Colonic mucosa (tissue), 4 donors: ENCODE measurements around the gene FHL2. TPM values are rescaled to one million over a fixed set of nuclear protein-coding genes. Genes with fewer than 3 reads are reported as not detected.

ENCODE experiments used
- DNase-seq: peaks from one replicate; pipeline ENCODE4 v3.0.0-alpha.2; 2020
- H3K27ac ChIP-seq: fragments of 200-600 bp; one replicate; pipeline ENCODE4 v1.8.0; 2021
- H3K27me3 ChIP-seq: fragments of 200-600 bp; one replicate; pipeline ENCODE4 v1.8.0; 2021
- H3K36me3 ChIP-seq: fragments of 200-600 bp; one replicate; pipeline ENCODE4 v1.8.0; 2021
- H3K4me1 ChIP-seq: fragments of 200-600 bp; one replicate; pipeline ENCODE4 v1.8.0; 2021; ENCODE audit warnings: mild to moderate bottlenecking
- H3K4me3 ChIP-seq: fragments of 200-600 bp; one replicate; pipeline ENCODE4 v1.8.0; 2021
- H3K9ac ChIP-seq, 2 donors: one replicate each; pipeline ENCODE4 v1.7.0; 2013; ENCODE audit warnings: control low read depth in 2 of 2, low read depth in 2 of 2, low read length in 2 of 2
- H3K9me3 ChIP-seq: fragments of 200-600 bp; one replicate; pipeline ENCODE4 v1.8.0; 2021
- intact Hi-C: fragments of 100-400 bp; cut with DNase I; formaldehyde crosslinking; loops from one replicate; pipeline ENCODE4 v1.14.1; 2022
- total RNA-seq, 2 donors: library from RNA; stranded (reverse); fragmentation: NEBNext Ultra II Directional in 1 of 2; extraction: Animal tissue kit (Norgen Biotek cat#: 25700) in 1 of 2; gene quantifications; one replicate each; pipeline ENCODE4 v1.2.1, GENCODE V29; 2021
- TF ChIP-seq, protein P1 (sequence below): fragments of 200-600 bp; IDR thresholded peaks from one replicate; pipeline ENCODE4 v1.8.0; 2022; ENCODE audit warnings: antibody characterized with exemption, mild to moderate bottlenecking
- donor health status: healthy.
- donor health status: DM: no; HTN: no; CAD: no.
- donor health status: DM: no; HTN: no; CAD: no.

FHL2 gene
- total RNA-seq, 2 donors from 2014 or later = 103 to 212 TPM

DNA sequence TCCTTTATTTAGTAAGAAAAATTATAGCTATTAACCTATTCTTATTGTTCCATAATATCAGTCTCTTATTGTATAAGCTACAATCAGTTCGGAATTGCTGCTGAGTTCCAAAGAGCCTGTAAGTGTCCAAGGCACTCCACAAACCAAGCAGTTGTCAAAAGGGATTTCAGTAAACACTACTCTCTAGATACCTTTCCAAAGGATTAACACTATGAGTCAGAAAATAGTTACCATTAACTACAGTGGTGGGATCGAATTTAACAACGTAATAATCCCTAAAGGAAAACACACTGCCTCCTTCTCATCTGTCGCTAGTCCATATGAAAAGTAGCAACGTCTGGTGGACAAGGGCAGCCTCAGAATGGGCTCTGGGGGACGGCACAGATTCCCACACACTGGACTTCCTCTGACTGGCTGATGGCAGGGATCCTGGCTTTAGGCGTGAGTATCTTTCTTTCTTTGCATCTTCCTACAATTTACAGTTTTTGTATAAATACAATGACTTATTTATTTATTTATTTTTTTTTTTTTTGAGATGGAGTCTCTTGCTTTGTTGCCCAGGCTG lies 78.1 kb downstream of the FHL2 start:
- H3K9me3 ChIP-seq = no peaks in the 10 kb centered on the region
- H3K27me3 ChIP-seq = no peaks in the 10 kb centered on the region
- TF ChIP-seq, protein P1, sequence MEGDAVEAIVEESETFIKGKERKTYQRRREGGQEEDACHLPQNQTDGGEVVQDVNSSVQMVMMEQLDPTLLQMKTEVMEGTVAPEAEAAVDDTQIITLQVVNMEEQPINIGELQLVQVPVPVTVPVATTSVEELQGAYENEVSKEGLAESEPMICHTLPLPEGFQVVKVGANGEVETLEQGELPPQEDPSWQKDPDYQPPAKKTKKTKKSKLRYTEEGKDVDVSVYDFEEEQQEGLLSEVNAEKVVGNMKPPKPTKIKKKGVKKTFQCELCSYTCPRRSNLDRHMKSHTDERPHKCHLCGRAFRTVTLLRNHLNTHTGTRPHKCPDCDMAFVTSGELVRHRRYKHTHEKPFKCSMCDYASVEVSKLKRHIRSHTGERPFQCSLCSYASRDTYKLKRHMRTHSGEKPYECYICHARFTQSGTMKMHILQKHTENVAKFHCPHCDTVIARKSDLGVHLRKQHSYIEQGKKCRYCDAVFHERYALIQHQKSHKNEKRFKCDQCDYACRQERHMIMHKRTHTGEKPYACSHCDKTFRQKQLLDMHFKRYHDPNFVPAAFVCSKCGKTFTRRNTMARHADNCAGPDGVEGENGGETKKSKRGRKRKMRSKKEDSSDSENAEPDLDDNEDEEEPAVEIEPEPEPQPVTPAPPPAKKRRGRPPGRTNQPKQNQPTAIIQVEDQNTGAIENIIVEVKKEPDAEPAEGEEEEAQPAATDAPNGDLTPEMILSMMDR = no peak
- no peaks in the 10 kb centered on the region for H3K4me1 ChIP-seq
- DNase-seq = no peak
- no peak overlapping the region for H3K4me3 ChIP-seq
- intact Hi-C loops = no loop called here
- H3K9ac ChIP-seq = no peak overlapping the region
- no peaks in the 10 kb centered on the region for H3K36me3 ChIP-seq
- H3K27ac ChIP-seq = no peak overlapping the region

DNA sequence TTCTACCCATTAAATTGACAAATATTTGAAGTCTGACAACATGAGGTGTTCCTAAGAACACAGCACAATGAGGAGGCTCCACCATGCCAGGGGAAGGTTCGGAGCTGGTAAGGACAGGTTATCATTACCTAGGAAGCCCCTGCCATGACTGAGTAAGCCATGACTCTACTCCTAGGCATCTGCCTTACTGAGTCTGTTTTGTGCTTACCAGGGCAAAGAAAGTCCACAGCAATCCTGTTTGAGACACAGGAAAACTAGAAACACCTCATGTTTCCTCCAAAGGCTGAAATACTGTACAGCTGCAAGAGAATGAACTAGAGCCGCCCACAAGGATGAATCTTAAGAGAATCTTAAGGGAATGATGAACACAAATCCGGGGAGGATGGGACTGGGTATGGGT lies 80.9 kb downstream of the FHL2 start:
- DNase-seq = no peak
- TF ChIP-seq, protein P1 = no peak
- no peak overlapping the region for H3K9ac ChIP-seq
- H3K36me3 ChIP-seq = no peaks in the 10 kb centered on the region
- no peaks in the 10 kb centered on the region for H3K4me1 ChIP-seq
- no peaks in the 10 kb centered on the region for H3K27me3 ChIP-seq
- H3K9me3 ChIP-seq = no peaks in the 10 kb centered on the region
- intact Hi-C loops = no loop called here
- H3K4me3 ChIP-seq = no peak overlapping the region
- H3K27ac ChIP-seq = no peak overlapping the region

DNA sequence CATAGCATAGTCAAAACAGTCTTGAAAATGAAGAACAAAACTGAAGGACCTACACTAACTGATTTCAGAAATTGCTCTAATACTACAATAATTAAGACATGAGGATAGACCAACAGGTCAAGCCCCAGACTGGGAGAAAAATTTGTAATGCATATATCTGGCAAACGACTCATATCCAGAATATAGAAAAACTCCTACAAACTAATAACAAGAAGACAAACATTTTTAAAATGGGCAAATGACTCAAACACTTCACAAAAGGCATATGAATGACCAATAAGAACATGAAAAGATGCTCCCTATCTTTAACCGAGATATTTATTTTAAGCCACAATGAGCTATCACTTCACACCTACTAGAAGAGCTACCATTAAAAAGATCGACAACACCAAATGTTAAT lies 83.5 kb downstream of the FHL2 start:
- H3K9me3 ChIP-seq = no peaks in the 10 kb centered on the region
- no peak overlapping the region for H3K27ac ChIP-seq
- DNase-seq = no peak
- TF ChIP-seq, protein P1 = no peak
- no peaks in the 10 kb centered on the region for H3K27me3 ChIP-seq
- no peaks in the 10 kb centered on the region for H3K36me3 ChIP-seq
- intact Hi-C loops = no loop called here
- no peak overlapping the region for H3K9ac ChIP-seq
- H3K4me3 ChIP-seq = no peak overlapping the region
- no peaks in the 10 kb centered on the region for H3K4me1 ChIP-seq

DNA sequence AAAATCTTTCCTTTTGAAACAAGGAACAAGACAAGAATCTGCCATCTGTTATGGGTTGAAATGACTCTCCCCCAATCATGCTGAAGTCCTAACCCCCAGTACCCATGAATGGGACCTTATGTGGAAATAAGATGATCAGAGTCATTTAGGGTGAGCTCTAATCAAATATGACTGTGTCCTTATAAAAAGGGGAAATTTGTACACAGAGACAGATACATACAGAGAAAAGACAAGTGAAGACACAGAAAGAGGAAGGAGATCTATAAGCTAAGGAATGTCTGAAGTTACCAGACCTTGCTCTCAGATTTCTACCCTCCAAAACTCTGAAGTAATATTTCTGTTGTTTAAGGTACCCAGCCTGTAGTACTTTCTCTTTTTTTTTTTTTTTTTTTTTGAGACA lies 85.0 kb downstream of the FHL2 start:
- no peaks in the 10 kb centered on the region for H3K4me1 ChIP-seq
- no peaks in the 10 kb centered on the region for H3K36me3 ChIP-seq
- H3K9me3 ChIP-seq = no peaks in the 10 kb centered on the region
- no peak overlapping the region for H3K27ac ChIP-seq
- DNase-seq = no peak
- no peaks in the 10 kb centered on the region for H3K27me3 ChIP-seq
- intact Hi-C loops = no loop called here
- H3K4me3 ChIP-seq = no peak overlapping the region
- TF ChIP-seq, protein P1 = no peak
- no peak overlapping the region for H3K9ac ChIP-seq

Other genes starting within 250 kb of the FHL2 start
- not detected for gene GPR45, start 157.3 kb downstream of the FHL2 start, total RNA-seq
- 10 to 100 TPM; 14.2 to 19.8 TPM for gene TGFBRAP1, start 69.3 kb downstream of the FHL2 start, total RNA-seq
- gene C2orf49, start 61.5 kb downstream of the FHL2 start, total RNA-seq = 10 to 100 TPM; 11.9 to 17.4 TPM